ENCODE data around the gene RNF7. TPM values are rescaled to one million over a fixed set of nuclear protein-coding genes. Genes with fewer than 3 reads are reported as not detected.

Gene RNF7
- polyA plus RNA-seq, 2 of the 4 experiments (the other 2 are of a cell fraction), result 84.1 to 147 TPM

- Histone ChIP-seq H3K4me2 (no peak overlapping the region), H3K9me3 (no peaks in the 10 kb centered on the region), H3K4me3 (no peak overlapping the region), H3K4me1 (peaks cover 19% of the 10 kb centered on the region), H3K27ac (no peak overlapping the region)
- TF ChIP-seq KDM1A (IDR thresholded peaks at IDR 0.05; ENCODE audit: low read depth) (no peak), ZNF302 (CRISPR knock-in tag; IDR thresholded peaks at IDR 0.05) (no peak), ATOH8 (CRISPR knock-in tag; IDR thresholded peaks at IDR 0.05; ENCODE audit: low read depth) (no peak), JUNB (IDR thresholded peaks at IDR 0.05) (no peak), JUN (IDR thresholded peaks at IDR 0.05) (no peak), PHF8 (IDR thresholded peaks at IDR 0.05; ENCODE audit: borderline replicate concordance, low read depth) (no peak), HEYL (CRISPR knock-in tag; IDR thresholded peaks at IDR 0.05) (no peak), SREBF2 (IDR thresholded peaks at IDR 0.05) (no peak), HDAC2 (IDR thresholded peaks at IDR 0.05) (no peak)
- ChIA-PET POLR2A (no interaction called here), CTCF (interaction anchor here (1.3 to 3.0 kb wide), 2 partner anchors 139 to 177 kb away, joined by 3 to 9 read pairs; no protein-coding TSS in a partner anchor)
- 72% methylated on average over 7 of the region's 7 CpGs for WGBS (ENCODE audit: missing lambda C conversion rate)
- no peak for DNase-seq (ENCODE audit: low read depth in 1 of 2, low spot score in 1 of 2)
- FAIRE-seq, result no peak
- ATAC-seq, result no peak
Measured at GRCh38 chr3:141735770-141736465, 2.2 kb upstream of the RNF7 start.

DNA sequence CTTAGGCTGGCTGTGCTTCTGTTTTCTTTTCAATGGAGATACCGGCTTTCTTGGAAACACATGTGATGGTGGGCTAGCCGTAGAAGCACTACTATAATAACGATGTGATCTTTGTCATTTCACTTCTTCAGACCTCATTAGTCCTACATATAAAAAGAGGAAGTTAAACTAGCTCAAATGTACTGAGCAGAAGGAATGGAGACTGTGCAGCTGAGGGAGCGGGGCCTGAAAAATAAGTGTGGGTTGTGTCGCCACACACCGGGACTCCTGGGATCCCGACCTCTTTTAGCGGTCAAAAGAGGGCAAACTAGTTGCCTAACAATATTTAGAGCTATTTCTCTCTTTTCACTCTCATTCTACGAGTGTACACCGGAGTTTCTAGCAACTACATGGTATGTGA is 1.0 kb upstream of the RNF7 start:
- TF ChIP-seq MAFK (IDR thresholded peaks at IDR 0.05; ENCODE audit: partially characterized antibody) (no peak), CTCF (IDR thresholded peaks at IDR 0.05) (no peak), HES2 (IDR thresholded peaks at IDR 0.05) (no peak), RAD21 (conservative IDR thresholded peaks at IDR 0.05 in 1 of 2, IDR thresholded peaks at IDR 0.05 in 1 of 2) (no peak), HOXA7 (CRISPR knock-in tag; IDR thresholded peaks at IDR 0.05) (no peak), ZNF302 (CRISPR knock-in tag; IDR thresholded peaks at IDR 0.05) (no peak), SMC3 (IDR thresholded peaks at IDR 0.05) (no peak), ZC3H11A (IDR thresholded peaks at IDR 0.05) (no peak), ATOH8 (CRISPR knock-in tag; IDR thresholded peaks at IDR 0.05; ENCODE audit: low read depth) (no peak), E2F6 (IDR thresholded peaks at IDR 0.05; ENCODE audit: borderline replicate concordance, low read depth) (no peak), JUNB (IDR thresholded peaks at IDR 0.05) (no peak), ZFP36 (IDR thresholded peaks at IDR 0.05; ENCODE audit: borderline replicate concordance, partially characterized antibody) (no peak), PHF8 (IDR thresholded peaks at IDR 0.05; ENCODE audit: borderline replicate concordance, low read depth) (no peak), CHD2 (IDR thresholded peaks at IDR 0.05; ENCODE audit: low read length, partially characterized antibody) (no peak), EP300 (IDR thresholded peaks at IDR 0.05) (no peak)
- TF ChIP-seq, protein P1, sequence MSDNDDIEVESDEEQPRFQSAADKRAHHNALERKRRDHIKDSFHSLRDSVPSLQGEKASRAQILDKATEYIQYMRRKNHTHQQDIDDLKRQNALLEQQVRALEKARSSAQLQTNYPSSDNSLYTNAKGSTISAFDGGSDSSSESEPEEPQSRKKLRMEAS (IDR thresholded peaks at IDR 0.05), result no peak
- TF ChIP-seq, protein P2, sequence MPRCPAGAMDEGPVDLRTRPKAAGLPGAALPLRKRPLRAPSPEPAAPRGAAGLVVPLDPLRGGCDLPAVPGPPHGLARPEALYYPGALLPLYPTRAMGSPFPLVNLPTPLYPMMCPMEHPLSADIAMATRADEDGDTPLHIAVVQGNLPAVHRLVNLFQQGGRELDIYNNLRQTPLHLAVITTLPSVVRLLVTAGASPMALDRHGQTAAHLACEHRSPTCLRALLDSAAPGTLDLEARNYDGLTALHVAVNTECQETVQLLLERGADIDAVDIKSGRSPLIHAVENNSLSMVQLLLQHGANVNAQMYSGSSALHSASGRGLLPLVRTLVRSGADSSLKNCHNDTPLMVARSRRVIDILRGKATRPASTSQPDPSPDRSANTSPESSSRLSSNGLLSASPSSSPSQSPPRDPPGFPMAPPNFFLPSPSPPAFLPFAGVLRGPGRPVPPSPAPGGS (IDR thresholded peaks at IDR 0.05), result no peak
- TF ChIP-seq, protein P3, sequence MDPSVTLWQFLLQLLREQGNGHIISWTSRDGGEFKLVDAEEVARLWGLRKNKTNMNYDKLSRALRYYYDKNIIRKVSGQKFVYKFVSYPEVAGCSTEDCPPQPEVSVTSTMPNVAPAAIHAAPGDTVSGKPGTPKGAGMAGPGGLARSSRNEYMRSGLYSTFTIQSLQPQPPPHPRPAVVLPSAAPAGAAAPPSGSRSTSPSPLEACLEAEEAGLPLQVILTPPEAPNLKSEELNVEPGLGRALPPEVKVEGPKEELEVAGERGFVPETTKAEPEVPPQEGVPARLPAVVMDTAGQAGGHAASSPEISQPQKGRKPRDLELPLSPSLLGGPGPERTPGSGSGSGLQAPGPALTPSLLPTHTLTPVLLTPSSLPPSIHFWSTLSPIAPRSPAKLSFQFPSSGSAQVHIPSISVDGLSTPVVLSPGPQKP (IDR thresholded peaks at IDR 0.05; ENCODE audit: low read depth, low read length), result no peak
- 75% methylated on average over 10 of the region's 10 CpGs for WGBS (ENCODE audit: missing lambda C conversion rate)
- POLR2A ChIA-PET, result no interaction called here
- no peak overlapping the region; the same call in 2 of the 3 replicates for H3K4me2 ChIP-seq
- DNase-seq (ENCODE audit: low read depth in 1 of 2, low spot score in 1 of 2) (no peak), FAIRE-seq (no peak), ATAC-seq (no peak)
- H3K4me1 ChIP-seq, result peaks cover 27% of the 10 kb centered on the region
- no peaks in the 10 kb centered on the region for H3K9me3 ChIP-seq
- CTCF ChIA-PET, result interaction anchor here (1.3 to 3.7 kb wide), 2 partner anchors 138 to 176 kb away, joined by 3 to 24 read pairs; no protein-coding TSS in a partner anchor
- no peak overlapping the region for H3K27ac ChIP-seq
- no peak overlapping the region for H3K4me3 ChIP-seq
